Sigmoid colon (tissue), 7 donors: ENCODE data around the gene DMP1. TPM values are rescaled to one million over a fixed set of nuclear protein-coding genes. Genes with fewer than 3 reads are reported as not detected.
A peak's percentile ranks its signal among the peaks of the same experiment; 100 is the strongest.

Source experiments
- DNase-seq: peaks from one replicate; pipeline ENCODE4 v3.0.0-alpha.2; 2019
- H3K27ac ChIP-seq, 4 donors: fragments of 200-600 bp; sonication (generic); one replicate each; pipeline ENCODE4 v1.5.1; 2016 to 2019; ENCODE audit warnings: mild to moderate bottlenecking in 1 of 4
- H3K27me3 ChIP-seq, 3 donors: fragments of 200-600 bp; sonication (generic); one replicate each; pipeline ENCODE4 v1.5.1; 2019; ENCODE audit warnings: mild to moderate bottlenecking in 1 of 3
- H3K36me3 ChIP-seq, 4 donors: fragments of 200-600 bp; sonication (generic); one replicate each; pipeline ENCODE4 v1.5.1; 2016 to 2019
- H3K4me1 ChIP-seq, 4 donors: fragments of 200-600 bp; sonication (generic); one replicate each; pipeline ENCODE4 v1.5.1; 2017 to 2019
- H3K4me3 ChIP-seq, 4 donors: fragments of 200-600 bp; sonication (generic); one replicate each; pipeline ENCODE4 v1.5.1; 2017 to 2019; ENCODE audit warnings: mild to moderate bottlenecking in 2 of 4, moderate library complexity in 1 of 4
- H3K9me3 ChIP-seq, 4 donors: fragments of 200-600 bp in 3 of 4; sonication (generic) in 3 of 4; one replicate each; pipeline versions ENCODE4 v1.5.1 to v1.6.1; 2013 to 2019
- EP300 ChIP-seq, 4 donors: sonication (generic); formaldehyde crosslinking; IDR thresholded peaks; one replicate each; pipeline ENCODE4 v1.6.1; 2017; ENCODE audit warnings: antibody characterized with exemption in 4 of 4
- POLR2A ChIP-seq, 2 donors: fragments of 450-650 bp; IDR thresholded peaks; one replicate each; pipeline ENCODE4 v1.6.1; 2016; ENCODE audit warnings: antibody characterized with exemption in 2 of 2, mild to moderate bottlenecking in 2 of 2, moderate library complexity in 2 of 2
- POLR2AphosphoS5 ChIP-seq, 4 donors: sonication (generic); formaldehyde crosslinking; IDR thresholded peaks; one replicate each; pipeline ENCODE4 v1.6.1; 2017; ENCODE audit warnings: antibody characterized with exemption in 4 of 4
- WGBS, 2 donors: extraction: QIAGEN DNeasy Blood & Tissue Kit; methylation state at CpG; one replicate each; pipeline ENCODE4 v1.1.7; 2013; 5-methylcytosine and 5-hydroxymethylcytosine counted together
- intact Hi-C: fragments of 100-400 bp; cut with DNase I; formaldehyde crosslinking; loops from one replicate; pipeline ENCODE4 v1.15.1; 2023
- polyA plus RNA-seq, 3 donors: library from polyadenylated mRNA; stranded (reverse); fragments of 200-250 nt; gene quantifications; one replicate each; pipeline ENCODE4 v1.2.3, GENCODE V29; 2013
- total RNA-seq, 4 donors: library from RNA; depleted of rRNA; stranded (reverse); fragments of >200 nt; gene quantifications; one replicate each; pipeline ENCODE4 v1.1.0, GENCODE V29; 2016
- TF ChIP-seq, protein P1 (sequence below), 4 experiments: fragments of 450-650 bp in 3 of 4; fragments of 200-600 bp in 1 of 4; IDR thresholded peaks; one replicate each; pipeline ENCODE4 v1.5.1; 2016 to 2019; ENCODE audit warnings: antibody characterized with exemption in 4 of 4, mild to moderate bottlenecking in 3 of 4, moderate library complexity in 2 of 4
- donor health status: healthy with polysubstance abuse.
- donor health status: Bipolar disorder and iron deficiency.
- donor health status: healthy.

The DMP1 gene
- total and polyA plus RNA-seq, 7 donors: not detected

DNA sequence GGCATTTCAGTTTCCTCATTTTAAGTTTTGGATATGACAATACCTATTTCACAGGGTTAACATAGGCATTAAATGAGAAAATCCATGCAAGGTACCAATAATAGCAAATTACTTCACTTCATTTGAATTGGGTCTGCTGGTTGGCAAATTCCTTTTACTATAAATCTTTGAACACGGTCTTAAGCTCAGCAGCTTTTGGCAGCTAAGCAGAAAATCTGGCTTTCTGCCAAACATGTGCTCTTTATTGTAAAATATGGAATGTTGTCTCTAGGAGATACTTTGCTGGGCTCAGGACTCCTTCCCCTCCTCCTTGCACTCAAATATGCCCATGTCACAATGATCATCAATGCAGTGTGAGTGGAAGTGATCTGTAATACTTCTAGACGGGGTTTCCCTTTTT, 16.8 kb upstream of the DMP1 start:
- peak overlapping the region in 1 of 4 donors; percentile 3 for H3K27ac ChIP-seq
- no peaks in the 10 kb centered on the region for H3K27me3 ChIP-seq
- H3K4me3 ChIP-seq: no peak overlapping the region
- WGBS, 2 donors: 35 to 37% methylated on average over 2 of the region's 2 CpGs
- H3K9me3 ChIP-seq: no peaks in the 10 kb centered on the region
- H3K4me1 ChIP-seq: peaks cover 0 to 16% (median 10%) of the 10 kb centered on the region in 4 donors
- TF ChIP-seq POLR2AphosphoS5 (IDR thresholded peaks at IDR 0.05) (peak in 2 of 4 donors; percentile 15 to 24), EP300 (IDR thresholded peaks at IDR 0.05) (no peak)
- intact Hi-C loops: no loop called here
- DNase-seq: no peak
- no peaks in the 10 kb centered on the region for H3K36me3 ChIP-seq

DNA sequence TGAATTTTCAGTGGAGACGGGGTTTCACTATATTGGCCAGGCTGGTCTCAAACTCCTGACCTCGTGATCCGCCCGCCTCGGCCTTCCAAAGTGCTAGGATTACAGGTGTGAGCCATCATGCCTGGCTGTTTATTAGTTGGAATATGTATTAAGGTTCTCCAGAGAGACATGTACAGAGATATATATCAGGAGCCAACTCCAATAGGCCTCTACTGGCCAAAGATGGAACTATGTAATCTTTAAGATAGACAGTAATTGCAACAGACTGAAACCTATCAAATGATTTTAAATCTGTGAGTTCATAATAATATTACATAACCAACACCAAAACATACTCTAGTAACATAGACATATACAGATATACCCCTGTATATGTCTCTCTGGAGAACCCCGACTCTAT, 5.8 kb upstream of the DMP1 start:
- H3K4me1 ChIP-seq: no peaks in the 10 kb centered on the region
- H3K4me3 ChIP-seq: no peak overlapping the region
- intact Hi-C loops: no loop called here
- no peak overlapping the region for H3K27ac ChIP-seq
- no peak for DNase-seq
- TF ChIP-seq POLR2A (IDR thresholded peaks at IDR 0.05) (no peak), EP300 (IDR thresholded peaks at IDR 0.05) (no peak), POLR2AphosphoS5 (IDR thresholded peaks at IDR 0.05) (no peak)
- TF ChIP-seq, protein P1, sequence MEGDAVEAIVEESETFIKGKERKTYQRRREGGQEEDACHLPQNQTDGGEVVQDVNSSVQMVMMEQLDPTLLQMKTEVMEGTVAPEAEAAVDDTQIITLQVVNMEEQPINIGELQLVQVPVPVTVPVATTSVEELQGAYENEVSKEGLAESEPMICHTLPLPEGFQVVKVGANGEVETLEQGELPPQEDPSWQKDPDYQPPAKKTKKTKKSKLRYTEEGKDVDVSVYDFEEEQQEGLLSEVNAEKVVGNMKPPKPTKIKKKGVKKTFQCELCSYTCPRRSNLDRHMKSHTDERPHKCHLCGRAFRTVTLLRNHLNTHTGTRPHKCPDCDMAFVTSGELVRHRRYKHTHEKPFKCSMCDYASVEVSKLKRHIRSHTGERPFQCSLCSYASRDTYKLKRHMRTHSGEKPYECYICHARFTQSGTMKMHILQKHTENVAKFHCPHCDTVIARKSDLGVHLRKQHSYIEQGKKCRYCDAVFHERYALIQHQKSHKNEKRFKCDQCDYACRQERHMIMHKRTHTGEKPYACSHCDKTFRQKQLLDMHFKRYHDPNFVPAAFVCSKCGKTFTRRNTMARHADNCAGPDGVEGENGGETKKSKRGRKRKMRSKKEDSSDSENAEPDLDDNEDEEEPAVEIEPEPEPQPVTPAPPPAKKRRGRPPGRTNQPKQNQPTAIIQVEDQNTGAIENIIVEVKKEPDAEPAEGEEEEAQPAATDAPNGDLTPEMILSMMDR (IDR thresholded peaks at IDR 0.05): no peak
- no peaks in the 10 kb centered on the region for H3K27me3 ChIP-seq
- no peaks in the 10 kb centered on the region for H3K36me3 ChIP-seq
- no peaks in the 10 kb centered on the region for H3K9me3 ChIP-seq
- WGBS, 2 donors: 94 to 97% methylated on average over 6 of the region's 6 CpGs

DNA sequence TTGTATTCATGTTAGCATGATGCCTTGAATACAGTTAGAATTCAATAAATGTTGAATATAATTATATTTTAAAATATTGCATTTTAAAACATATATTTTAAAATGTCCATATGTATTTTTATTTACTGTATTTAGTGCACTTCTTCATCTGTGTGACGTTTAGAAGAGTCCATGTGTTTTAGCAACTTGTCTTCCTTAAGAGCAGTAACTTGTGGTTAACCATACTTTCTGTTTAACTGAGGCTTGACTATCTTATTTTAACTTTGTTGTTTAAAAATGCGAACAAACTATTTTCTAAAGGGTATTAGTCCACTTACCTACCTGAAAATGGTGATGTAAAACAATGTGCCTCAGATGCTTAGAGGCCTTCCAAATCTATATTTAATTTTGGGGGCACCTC, 858 bp downstream of the DMP1 start:
- Histone ChIP-seq H3K27ac (no peak overlapping the region), H3K27me3 (no peaks in the 10 kb centered on the region), H3K9me3 (no peaks in the 10 kb centered on the region), H3K4me1 (no peaks in the 10 kb centered on the region), H3K36me3 (no peaks in the 10 kb centered on the region), H3K4me3 (no peak overlapping the region)
- intact Hi-C loops: no loop called here
- no peak for DNase-seq
- WGBS, 2 donors: 63 to 74% methylated on average over 2 of the region's 2 CpGs
- TF ChIP-seq POLR2AphosphoS5 (IDR thresholded peaks at IDR 0.05) (no peak), POLR2A (IDR thresholded peaks at IDR 0.05) (no peak), EP300 (IDR thresholded peaks at IDR 0.05) (no peak)
- TF ChIP-seq, protein P1 (IDR thresholded peaks at IDR 0.05): no peak

DNA sequence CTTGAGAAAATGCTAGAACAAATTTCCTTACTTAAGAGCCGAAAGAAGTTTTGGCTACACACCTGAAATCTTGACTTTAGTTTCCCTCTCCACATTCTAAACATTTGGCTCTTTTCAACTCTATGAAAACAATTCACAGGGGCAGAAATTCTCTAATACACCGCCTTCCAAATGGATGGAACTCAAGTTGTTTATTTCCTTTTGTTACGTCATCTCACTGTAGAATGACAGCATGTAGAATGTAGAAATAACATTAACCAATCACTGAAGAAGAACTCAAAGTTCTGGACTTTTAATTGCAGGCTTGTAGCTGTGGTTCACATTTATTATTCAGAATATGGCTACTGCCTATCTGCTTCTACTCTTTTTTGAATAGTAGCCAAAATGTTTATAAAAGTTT, 1.9 kb downstream of the DMP1 start:
- 87 to 91% methylated on average over 3 of the region's 3 CpGs for WGBS, 2 donors
- H3K36me3 ChIP-seq: no peaks in the 10 kb centered on the region
- H3K4me3 ChIP-seq: no peak overlapping the region
- no peaks in the 10 kb centered on the region for H3K27me3 ChIP-seq
- no peak overlapping the region for H3K27ac ChIP-seq
- intact Hi-C loops: no loop called here
- TF ChIP-seq, protein P1 (IDR thresholded peaks at IDR 0.05): no peak
- TF ChIP-seq POLR2A (IDR thresholded peaks at IDR 0.05): no peak
- no peaks in the 10 kb centered on the region for H3K9me3 ChIP-seq
- DNase-seq: no peak
- no peaks in the 10 kb centered on the region for H3K4me1 ChIP-seq

DNA sequence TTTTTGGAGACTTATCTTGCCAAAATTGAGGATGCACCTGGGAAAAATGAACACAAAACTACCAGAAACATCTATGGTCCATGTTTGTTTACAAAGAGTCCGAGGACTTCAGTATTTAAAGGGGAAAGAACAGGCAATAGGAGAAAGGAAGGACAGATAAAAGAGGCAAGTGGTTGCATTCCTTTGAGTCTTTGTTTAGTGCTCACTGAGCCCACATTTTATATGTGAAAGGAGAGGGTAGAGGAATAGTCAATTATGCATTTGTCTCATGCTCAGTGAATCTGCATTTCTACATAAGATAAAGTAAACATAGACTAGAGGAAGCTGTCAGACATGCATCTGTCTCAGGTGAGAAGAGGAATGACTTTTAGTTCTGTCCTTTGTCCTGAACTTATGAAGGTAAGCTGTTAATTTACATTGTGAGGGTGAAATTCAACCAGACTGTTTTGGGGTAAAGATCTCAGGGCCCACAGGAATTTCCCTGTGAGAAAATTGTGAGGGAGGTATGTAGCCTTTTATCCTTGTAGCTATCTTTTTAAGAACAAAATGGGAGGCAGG, 4.5 kb downstream of the DMP1 start:
- TF ChIP-seq EP300 (IDR thresholded peaks at IDR 0.05) (no peak), POLR2AphosphoS5 (IDR thresholded peaks at IDR 0.05) (no peak), POLR2A (IDR thresholded peaks at IDR 0.05) (no peak)
- TF ChIP-seq, protein P1 (IDR thresholded peaks at IDR 0.05): no peak
- Histone ChIP-seq H3K4me3 (no peak overlapping the region), H3K27me3 (no peaks in the 10 kb centered on the region), H3K4me1 (peaks cover 0 to 9% (median 4%) of the 10 kb centered on the region in 4 donors), H3K36me3 (no peaks in the 10 kb centered on the region), H3K27ac (no peak overlapping the region), H3K9me3 (no peaks in the 10 kb centered on the region)
- 76 to 77% methylated on average over 1 of the region's 1 CpG for WGBS, 2 donors
- intact Hi-C loops: no loop called here
- DNase-seq: no peak
